Measurements from ENCODE around the gene PLA2G6.
"Not testable (repeated sequence)": the region's sequence is repeated elsewhere in the genome, so short reads cannot be mapped to it uniquely, and the experiment has no call there.

Gene PLA2G6

DNA sequence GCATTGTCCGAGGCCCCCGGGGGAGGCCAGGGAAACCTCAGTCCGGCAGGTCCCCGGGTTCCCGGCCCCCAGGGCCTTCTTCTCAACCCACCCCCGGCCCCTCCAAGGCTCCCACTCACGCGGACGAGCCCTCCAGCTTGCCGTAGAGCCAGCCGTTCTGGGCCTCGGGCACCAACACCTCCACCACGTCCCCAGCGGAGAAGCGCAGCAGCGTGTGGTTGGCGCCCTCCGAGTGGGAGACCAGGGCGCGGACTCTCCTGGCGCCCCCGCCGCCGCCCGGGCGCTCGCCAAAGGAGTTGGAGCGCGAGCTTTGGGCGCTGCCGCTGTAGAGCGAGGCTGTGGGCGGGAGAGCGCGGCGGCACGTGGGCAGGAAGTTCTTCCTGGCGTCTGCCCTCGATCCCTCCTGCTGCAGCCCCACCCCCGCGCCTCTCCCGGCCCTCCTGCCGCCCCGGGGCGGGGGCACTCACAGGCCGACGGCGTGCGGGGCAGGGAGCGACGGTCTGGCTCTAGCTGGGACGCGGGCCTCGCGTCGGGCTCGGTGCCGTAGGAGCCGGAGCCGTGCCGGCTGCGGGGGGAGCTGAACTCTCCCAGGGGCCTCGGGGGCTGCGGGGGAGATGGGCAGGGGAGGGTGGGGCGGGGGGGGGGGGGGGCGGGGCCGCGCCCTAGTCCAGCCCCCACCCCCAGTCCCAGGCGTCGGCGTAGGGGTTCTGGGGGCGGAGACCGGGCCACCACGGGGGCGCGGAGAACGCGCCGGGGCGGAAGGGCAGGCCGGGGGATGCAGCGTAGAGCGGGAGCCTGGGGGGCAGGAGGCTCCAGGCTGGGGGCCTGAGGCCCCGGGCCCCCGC is 92.8 kb downstream of the PLA2G6 start:
- DNase-seq = no peak

- no peak for DNase-seq
These were observed 93.8 kb downstream of the PLA2G6 start for GRCh38 chr22:38087855-38088254.

DNA sequence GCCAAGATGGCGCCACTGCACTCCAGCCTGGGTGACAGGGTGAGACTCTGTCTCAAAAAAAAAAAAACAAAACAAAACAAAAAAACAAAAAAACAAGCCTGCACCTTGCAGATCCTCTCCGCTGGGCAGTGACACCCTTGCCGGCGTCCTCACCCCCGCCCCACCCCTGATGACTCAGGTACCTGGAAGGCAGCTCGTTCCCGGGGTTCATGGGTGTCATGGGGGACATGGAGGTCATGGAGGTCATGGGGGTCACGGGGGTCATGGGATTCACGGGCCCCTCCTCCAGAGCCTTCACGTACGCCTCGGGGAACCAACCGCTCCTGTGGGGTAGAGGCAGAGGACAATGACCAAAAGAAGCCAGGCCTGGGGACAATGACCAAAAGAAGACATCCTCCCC is 94.7 kb downstream of the PLA2G6 start:
- DNase-seq = no peak

DNA sequence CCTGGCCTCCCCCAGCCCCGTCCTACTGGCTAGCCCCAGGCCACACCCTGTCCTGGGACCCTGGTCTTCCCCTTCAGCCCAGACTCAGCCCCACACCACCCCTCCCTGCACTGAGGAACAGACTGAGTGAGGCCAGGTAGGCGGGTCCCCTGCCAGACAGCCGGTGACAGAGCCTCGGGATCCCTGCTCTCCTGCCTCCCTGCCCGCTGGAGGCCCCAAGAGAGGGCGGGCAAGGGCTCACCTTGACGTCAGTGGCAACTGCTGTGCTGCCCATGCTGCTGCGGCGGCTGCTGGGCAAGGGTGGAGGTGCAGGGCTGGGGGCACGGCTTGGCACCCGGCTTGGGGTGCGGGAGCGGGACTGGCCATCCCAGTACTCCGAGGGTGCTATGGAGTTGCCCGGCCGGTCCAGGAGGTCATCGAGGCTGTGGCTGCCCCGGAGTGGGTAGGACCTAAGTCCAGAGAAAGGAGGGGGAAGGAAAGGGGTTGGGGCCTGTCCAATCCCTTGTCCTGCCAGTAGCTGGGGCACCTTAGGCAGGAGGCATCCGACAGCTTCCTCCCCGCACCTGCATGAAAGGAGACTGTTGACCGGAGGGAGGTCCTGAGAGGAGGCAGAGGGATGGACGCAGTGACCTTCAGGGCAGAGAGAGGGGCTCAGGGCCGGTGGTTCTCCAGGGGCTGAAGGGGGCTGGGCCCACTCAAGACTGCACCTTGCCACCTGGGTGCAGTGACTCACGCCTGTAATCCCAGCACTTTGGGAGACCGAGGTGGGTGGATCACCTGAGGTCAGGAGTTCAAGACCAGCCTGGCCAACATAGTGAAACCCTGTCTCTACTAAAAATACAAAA is 95.4 kb downstream of the PLA2G6 start:
- DNase-seq = no peak

GRCh38 chr22:38085501-38085900 is 96.1 kb downstream of the PLA2G6 start:
- no peak for DNase-seq

- DNase-seq = no peak
These were observed 96.6 kb downstream of the PLA2G6 start for GRCh38 chr22:38085056-38085455.

- no peak for DNase-seq
These were observed 97.5 kb downstream of the PLA2G6 start, which contains the start of gene SLC16A8 for GRCh38 chr22:38083931-38084631. TSS of gene SLC16A8 (minus strand) at chr22:38084184. CDS start at chr22:38082873, 1,311 bp downstream.

- DNase-seq = no peak
These were observed 98.5 kb downstream of the PLA2G6 start for GRCh38 chr22:38082986-38083710.

- DNase-seq = peak in 1 of 51 donors; percentile 14
These were observed 99.4 kb downstream of the PLA2G6 start for GRCh38 chr22:38081941-38082828.

DNA sequence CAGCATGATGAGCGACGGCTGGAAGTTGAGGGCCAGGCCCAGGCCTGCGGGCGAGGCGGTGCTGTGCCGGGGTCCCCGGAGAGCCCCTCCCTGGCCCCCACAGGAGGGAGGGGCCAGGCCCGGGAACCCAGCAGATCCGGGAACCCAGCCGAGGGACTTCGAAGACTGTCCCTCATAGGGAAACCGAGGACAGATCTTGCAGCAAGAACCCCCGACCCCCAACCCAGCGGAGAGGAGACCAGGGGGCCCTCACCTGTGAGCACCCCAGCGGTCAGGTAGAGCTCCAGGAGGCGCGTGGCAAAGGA is 100.0 kb downstream of the PLA2G6 start:
- peak in 1 of 51 donors; percentile 54 for DNase-seq

GRCh38 chr22:38080850-38081635 is 100.6 kb downstream of the PLA2G6 start:
- peak in 21 of 51 donors; percentile 15 to 66 (median 45) for DNase-seq

- DNase-seq = no peak
These were observed 101.2 kb downstream of the PLA2G6 start for GRCh38 chr22:38080474-38080849.

DNA sequence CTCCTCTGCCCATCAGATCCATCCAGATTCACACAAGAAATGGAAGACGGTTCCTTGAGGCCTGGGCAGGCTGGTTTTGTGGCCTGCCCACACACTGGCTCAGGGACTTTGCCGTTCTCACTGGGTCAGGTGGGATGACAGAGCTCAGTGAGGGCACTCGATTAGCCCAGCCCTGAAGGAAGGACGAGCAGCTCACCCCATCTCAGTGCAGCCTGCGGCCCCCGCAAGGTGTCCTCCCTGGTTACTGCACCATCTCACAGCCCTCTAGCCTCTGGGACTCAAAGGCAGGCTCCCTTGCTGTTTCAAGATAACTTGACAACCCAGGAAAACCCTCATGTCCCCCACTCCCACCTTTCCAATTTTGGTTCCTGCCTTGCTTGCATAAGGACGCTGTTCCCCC is 101.8 kb downstream of the PLA2G6 start:
- no peak for DNase-seq

DNA sequence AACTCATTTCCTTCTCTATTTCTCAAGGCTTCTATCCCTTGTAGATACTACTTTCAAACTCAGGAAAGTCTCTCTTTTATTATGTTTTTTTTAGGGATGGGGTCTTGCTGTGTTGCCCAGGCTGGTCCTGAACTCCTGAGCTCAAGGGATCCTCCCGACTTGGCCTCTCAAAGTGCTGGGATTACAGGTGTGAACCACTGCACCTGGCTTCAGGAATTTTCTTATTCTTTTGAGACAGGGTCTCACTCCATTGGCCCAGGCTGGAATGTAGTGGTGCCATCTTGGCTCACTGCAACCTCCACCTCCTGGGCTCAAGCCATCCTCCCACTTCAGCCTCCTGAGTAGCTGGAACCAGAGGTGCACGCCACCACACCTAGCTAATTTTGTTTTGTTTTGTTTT is 102.4 kb downstream of the PLA2G6 start:
- not testable (repeated sequence) for DNase-seq

DNA sequence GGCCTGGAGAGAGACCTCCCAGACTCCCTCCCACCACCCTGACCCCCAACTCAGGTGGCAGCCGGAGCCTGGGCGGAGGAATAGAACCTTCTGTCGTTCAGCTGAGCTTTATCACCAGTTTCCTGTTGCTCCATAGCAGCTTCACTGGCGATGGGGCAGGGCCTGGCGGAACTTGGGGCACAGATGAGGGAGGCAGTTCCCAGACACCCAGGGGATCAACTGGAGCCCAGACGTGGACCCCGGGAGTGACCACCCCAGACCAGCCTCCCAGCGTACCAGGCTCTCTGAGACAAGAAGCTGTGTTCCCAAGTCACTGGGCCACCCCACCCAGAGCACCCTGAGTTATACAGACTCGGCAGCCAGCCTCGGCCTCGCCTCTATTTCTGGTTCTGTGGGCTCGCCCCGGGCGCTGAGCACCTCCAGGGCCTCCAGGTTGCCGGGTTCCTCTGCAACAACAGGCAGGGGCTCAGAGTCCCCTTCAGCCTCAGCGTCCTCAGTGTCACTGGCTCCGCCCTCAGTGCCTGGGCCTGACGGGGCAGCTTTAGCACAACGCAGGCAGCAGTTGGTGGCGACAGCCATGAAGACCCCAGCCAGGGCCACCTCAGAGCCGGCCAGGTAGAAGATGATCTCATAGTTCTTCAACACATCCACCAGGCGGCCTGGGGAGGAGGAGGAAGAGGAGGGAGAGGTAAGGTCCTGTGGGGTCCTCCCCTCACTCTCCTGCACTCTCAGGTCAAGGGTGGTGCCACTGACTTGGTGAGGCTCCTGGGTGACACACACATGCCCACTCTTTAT is 103.4 kb downstream of the PLA2G6 start:
- no peak for DNase-seq

GRCh38 chr22:38077595-38077994 is 104.0 kb downstream of the PLA2G6 start:
- DNase-seq = no peak

DNA sequence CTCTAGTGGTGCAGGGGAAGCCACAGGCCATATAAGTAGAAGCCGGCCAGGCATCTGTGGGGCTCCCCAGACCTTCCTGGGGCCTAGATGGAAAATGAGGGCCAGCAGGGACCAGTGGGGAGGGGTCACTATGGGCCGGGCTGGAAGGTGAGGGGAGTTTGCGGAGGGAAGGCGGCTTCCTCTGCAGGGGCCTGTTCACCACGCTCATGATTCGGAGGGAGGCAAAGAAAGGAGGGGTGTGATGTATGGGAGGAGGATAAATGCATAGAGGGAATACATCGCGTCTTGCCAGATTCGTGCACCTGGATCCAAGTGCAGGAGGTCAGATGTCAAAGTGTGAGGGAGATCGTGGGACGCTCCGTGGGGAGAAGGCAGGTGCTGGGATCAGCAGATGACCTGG is 104.5 kb downstream of the PLA2G6 start:
- DNase-seq = no peak

DNA sequence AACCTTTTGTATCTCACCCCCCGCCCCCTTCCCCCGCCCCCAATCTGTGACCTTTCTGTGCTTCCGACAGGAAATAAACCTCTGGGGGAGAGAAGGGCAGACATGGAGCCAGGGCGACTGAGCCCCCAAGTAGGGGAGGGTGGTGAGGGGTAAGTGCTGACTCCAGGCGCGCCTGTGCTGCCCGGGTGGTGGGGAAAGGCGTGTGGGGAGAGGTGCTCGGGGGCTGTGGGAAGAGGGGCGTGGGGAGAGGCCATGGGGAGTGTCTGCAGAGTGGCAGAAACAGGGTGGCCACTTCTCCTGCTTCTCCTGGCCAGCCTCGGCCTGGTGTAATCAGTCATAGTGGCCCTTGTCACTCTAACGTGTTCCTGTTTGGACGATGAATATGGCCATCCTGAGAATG is 105.7 kb downstream of the PLA2G6 start:
- DNase-seq = no peak
